Esophagus squamous epithelium (tissue), 5 donors: Measurements from ENCODE around the gene PXYLP1. TPM values are rescaled to one million over a fixed set of nuclear protein-coding genes. Genes with fewer than 3 reads are reported as not detected.

Experiments used
- DNase-seq: peaks from one replicate; lab custom pipeline; 2025; lab: John Stamatoyannopoulos, UW
- H3K27ac ChIP-seq, 4 donors: fragments of 200-600 bp; sonication (generic); one replicate each; pipeline ENCODE4 v1.5.1; 2016 to 2019; ENCODE audit warnings: mild to moderate bottlenecking in 1 of 4
- H3K27me3 ChIP-seq, 4 donors: fragments of 200-600 bp; sonication (generic); 1 replicate in 3 of 4; 2 replicates in 1 of 4; pipeline versions ENCODE4 v1.5.1 to v1.6.0; 2017 to 2021; ENCODE audit warnings: antibody characterized with exemption in 1 of 4
- H3K36me3 ChIP-seq, 3 donors: fragments of 200-600 bp; sonication (generic); one replicate each; pipeline ENCODE4 v1.5.1; 2016 to 2019
- H3K4me1 ChIP-seq, 3 donors: fragments of 200-600 bp; sonication (generic); one replicate each; pipeline ENCODE4 v1.5.1; 2017 to 2019
- H3K4me3 ChIP-seq, 4 donors: fragments of 200-600 bp; sonication (generic); 1 replicate in 3 of 4; 2 replicates in 1 of 4; pipeline ENCODE4 v1.5.1; 2016 to 2019; ENCODE audit warnings: mild to moderate bottlenecking in 2 of 4, moderate library complexity in 1 of 4
- H3K9me3 ChIP-seq, 3 donors: fragments of 200-600 bp; sonication (generic); one replicate each; pipeline ENCODE4 v1.5.1; 2016 to 2019
- CTCF ChIP-seq, 6 experiments: fragments of 450-650 bp in 4 of 6; fragments of 200-600 bp in 2 of 6; sonication (generic) in 2 of 6; IDR thresholded peaks; one replicate each; pipeline ENCODE4 v1.5.1; 2016 to 2019; ENCODE audit warnings: antibody characterized with exemption in 6 of 6, mild to moderate bottlenecking in 4 of 6, moderate library complexity in 4 of 6
- POLR2A ChIP-seq, 4 donors: fragments of 450-650 bp; IDR thresholded peaks; one replicate each; pipeline ENCODE4 v1.6.1; 2017; ENCODE audit warnings: antibody characterized with exemption in 4 of 4, mild to moderate bottlenecking in 4 of 4, moderate library complexity in 3 of 4
- WGBS, 2 donors: methylation state at CpG; one replicate each; pipeline ENCODE4 v1.1.5; 2018; 5-methylcytosine and 5-hydroxymethylcytosine counted together
- intact Hi-C: fragments of 100-400 bp; cut with DNase I; formaldehyde crosslinking; loops from one replicate; pipeline ENCODE4 v1.15.0; 2022
- total RNA-seq, 4 donors: library from RNA; depleted of rRNA; stranded (reverse); fragments of >200 nt; gene quantifications; one replicate each; pipeline ENCODE4 v1.1.0, GENCODE V29; 2016
- donor health status: DM: yes; HTN: yes; CAD: no.

Gene PXYLP1
- total RNA-seq, 4 donors from 2014 or later, result 2.9 to 7.8 (median 4.1) TPM

DNA sequence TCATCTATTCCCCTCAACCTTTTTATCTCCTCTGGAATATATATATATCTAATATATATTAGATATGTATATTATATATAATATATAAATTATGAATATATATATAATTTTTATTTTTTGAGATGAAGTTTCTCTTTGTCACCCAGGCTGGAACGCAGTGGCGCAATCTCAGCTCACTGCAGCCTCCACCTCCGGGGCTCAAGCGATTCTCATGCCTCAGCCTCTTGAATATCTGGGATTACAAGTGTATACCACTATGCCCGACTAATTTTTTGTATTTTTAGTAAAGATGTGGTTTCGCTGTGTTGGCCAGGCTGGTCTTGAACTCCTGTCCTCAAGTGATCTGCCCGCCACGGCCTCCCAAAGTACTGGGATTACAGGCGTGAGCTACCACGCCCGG is 22.2 kb downstream of the PXYLP1 start:
- no peak for DNase-seq
- Histone ChIP-seq H3K27me3 (no peaks in the 10 kb centered on the region), H3K36me3 (no peaks in the 10 kb centered on the region), H3K9me3 (no peaks in the 10 kb centered on the region), H3K27ac (no peak overlapping the region), H3K4me1 (peaks cover 0 to 7% (median 0%) of the 10 kb centered on the region in 3 donors), H3K4me3 (no peak overlapping the region)
- intact Hi-C loops, result no loop called here
- WGBS, 2 donors, result 91 to 94% methylated on average over 11 of the region's 11 CpGs
- TF ChIP-seq POLR2A (IDR thresholded peaks at IDR 0.05) (no peak), CTCF (IDR thresholded peaks at IDR 0.05) (no peak)

GRCh38 chr3:141255137-141255845 is 23.7 kb downstream of the PXYLP1 start:
- intact Hi-C loops, result no loop called here
- no peaks in the 10 kb centered on the region for H3K4me1 ChIP-seq
- H3K36me3 ChIP-seq, result no peaks in the 10 kb centered on the region
- no peak for DNase-seq
- no peak overlapping the region for H3K4me3 ChIP-seq
- no peak overlapping the region for H3K27ac ChIP-seq
- TF ChIP-seq CTCF (IDR thresholded peaks at IDR 0.05) (no peak), POLR2A (IDR thresholded peaks at IDR 0.05) (no peak)
- no peaks in the 10 kb centered on the region for H3K9me3 ChIP-seq
- H3K27me3 ChIP-seq, result no peaks in the 10 kb centered on the region
- WGBS, 2 donors, result 76 to 81% methylated on average over 4 to 5 of the region's 5 CpGs

- Histone ChIP-seq H3K4me3 (no peak overlapping the region), H3K4me1 (no peaks in the 10 kb centered on the region), H3K9me3 (no peaks in the 10 kb centered on the region), H3K27ac (no peak overlapping the region), H3K27me3 (no peaks in the 10 kb centered on the region), H3K36me3 (peaks cover 0 to 5% (median 0%) of the 10 kb centered on the region in 3 donors)
- TF ChIP-seq POLR2A (IDR thresholded peaks at IDR 0.05) (no peak), CTCF (IDR thresholded peaks at IDR 0.05) (no peak)
- no peak for DNase-seq
- intact Hi-C loops, result no loop called here
- 83 to 88% methylated on average over 6 of the region's 6 CpGs for WGBS, 2 donors
Observed at GRCh38 chr3:141255846-141256261, 24.2 kb downstream of the PXYLP1 start.

DNA sequence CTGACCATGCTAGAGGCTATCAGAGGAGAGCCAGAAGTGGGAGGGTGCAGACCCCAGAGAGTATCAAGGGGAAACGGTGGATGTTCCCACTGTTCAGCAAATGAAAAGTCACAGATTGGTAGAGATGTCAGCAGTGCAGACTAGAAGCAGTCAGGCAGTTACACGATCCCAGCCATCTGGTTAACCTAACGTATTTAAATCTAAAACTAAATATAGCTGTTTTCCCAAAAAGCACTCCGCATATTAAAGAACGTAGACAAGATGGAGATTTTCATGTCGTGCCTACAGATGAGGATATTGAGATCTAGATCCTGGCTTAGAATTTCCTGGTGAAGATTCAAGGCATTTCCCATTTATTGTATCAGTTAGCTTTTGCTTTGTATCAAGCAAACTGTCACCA is 25.2 kb downstream of the PXYLP1 start:
- peaks cover 0 to 8% (median 0%) of the 10 kb centered on the region in 3 donors for H3K36me3 ChIP-seq
- H3K4me1 ChIP-seq, result no peaks in the 10 kb centered on the region
- no peaks in the 10 kb centered on the region for H3K9me3 ChIP-seq
- TF ChIP-seq POLR2A (IDR thresholded peaks at IDR 0.05) (no peak), CTCF (IDR thresholded peaks at IDR 0.05) (no peak)
- H3K27me3 ChIP-seq, result no peaks in the 10 kb centered on the region
- H3K27ac ChIP-seq, result no peak overlapping the region
- H3K4me3 ChIP-seq, result no peak overlapping the region
- intact Hi-C loops, result no loop called here
- WGBS, 2 donors, result 81 to 88% methylated on average over 6 of the region's 6 CpGs
- DNase-seq, result no peak

- Histone ChIP-seq H3K4me3 (no peak overlapping the region), H3K36me3 (peaks cover 0 to 8% (median 0%) of the 10 kb centered on the region in 3 donors), H3K9me3 (no peaks in the 10 kb centered on the region), H3K27ac (no peak overlapping the region), H3K27me3 (no peaks in the 10 kb centered on the region), H3K4me1 (no peaks in the 10 kb centered on the region)
- TF ChIP-seq POLR2A (IDR thresholded peaks at IDR 0.05), result no peak
- intact Hi-C loops, result no loop called here
- DNase-seq, result no peak
- 69 to 78% methylated on average over 8 of the region's 8 CpGs for WGBS, 2 donors
Observed at GRCh38 chr3:141257961-141258360, 26.3 kb downstream of the PXYLP1 start.
